SK-N-MC (cell line): Measurements from ENCODE around the gene SGMS1.

ENCODE experiments used
- EZH2 ChIP-seq: fragments of 200-600 bp; sonication (generic); IDR thresholded peaks from one replicate; pipeline ENCODE4 v1.6.1; 2017; ENCODE audit warnings: antibody characterized with exemption
- FOXP2 ChIP-seq: optimal IDR thresholded peaks from 2 replicates; pipeline ENCODE3; 2011; ENCODE audit warnings: mild to moderate bottlenecking, moderate library complexity; ENCODE audit not compliant: insufficient read depth; ENCODE audit errors: extremely low read length, control extremely low read depth
- POLR2AphosphoS5 ChIP-seq: IDR thresholded peaks from 2 replicates; pipeline ENCODE4 v1.6.1; 2012; ENCODE audit warnings: mild to moderate bottlenecking, low read depth, low read length, borderline replicate concordance

GRCh38 chr10:50438049-50438936 lies 185.5 kb downstream of the SGMS1 start:
- TF ChIP-seq EZH2 = no peak
- TF ChIP-seq POLR2AphosphoS5 = no peak
- no peak for TF ChIP-seq FOXP2
